Esophagus muscularis mucosa (tissue), 4 donors: ENCODE data around the gene ZBED4. TPM values are rescaled to one million over a fixed set of nuclear protein-coding genes. Genes with fewer than 3 reads are reported as not detected.

Experiments used
- DNase-seq: peaks from one replicate; pipeline ENCODE4 v3.0.0-alpha.2; 2017; ENCODE audit errors: extremely low spot score
- H3K27ac ChIP-seq, 4 donors: fragments of 200-600 bp; sonication (generic); replicated peaks in 1 of 4; 1 replicate in 3 of 4; 2 replicates in 1 of 4; pipeline ENCODE4 v1.5.1; 2016 to 2019; ENCODE audit warnings: mild to moderate bottlenecking in 1 of 4
- H3K27me3 ChIP-seq, 4 donors: fragments of 200-600 bp; sonication (generic); one replicate each; pipeline versions ENCODE4 v1.5.1 to v1.6.0; 2016 to 2019
- H3K36me3 ChIP-seq, 4 donors: fragments of 200-600 bp; sonication (generic); one replicate each; pipeline ENCODE4 v1.5.1; 2016 to 2019
- H3K4me1 ChIP-seq, 4 donors: fragments of 200-600 bp; sonication (generic); one replicate each; pipeline ENCODE4 v1.5.1; 2016 to 2019
- H3K4me3 ChIP-seq, 4 donors: fragments of 200-600 bp; sonication (generic); 1 replicate in 2 of 4; 2 replicates in 2 of 4; pipeline ENCODE4 v1.5.1; 2016 to 2019; ENCODE audit warnings: mild to moderate bottlenecking in 4 of 4, moderate library complexity in 1 of 4
- H3K9me3 ChIP-seq, 4 donors: fragments of 200-600 bp; sonication (generic); 1 replicate in 3 of 4; 2 replicates in 1 of 4; pipeline ENCODE4 v1.5.1; 2016 to 2019
- CTCF ChIP-seq, 3 experiments: fragments of 200-600 bp in 2 of 3; fragments of 450-650 bp in 1 of 3; sonication (generic) in 2 of 3; IDR thresholded peaks; one replicate each; pipeline ENCODE4 v1.5.1; 2017 to 2019; ENCODE audit warnings: antibody characterized with exemption in 3 of 3, mild to moderate bottlenecking in 2 of 3, moderate library complexity in 1 of 3
- EP300 ChIP-seq: sonication (generic); formaldehyde crosslinking; IDR thresholded peaks from one replicate; pipeline ENCODE4 v1.6.1; 2017; ENCODE audit warnings: antibody characterized with exemption
- POLR2A ChIP-seq: fragments of 450-650 bp; IDR thresholded peaks from one replicate; pipeline ENCODE4 v1.6.1; 2017; ENCODE audit warnings: antibody characterized with exemption, moderate library complexity, mild to moderate bottlenecking, low read depth
- POLR2AphosphoS5 ChIP-seq, 2 donors: sonication (generic); formaldehyde crosslinking; IDR thresholded peaks; one replicate each; pipeline ENCODE4 v1.6.1; 2017; ENCODE audit warnings: antibody characterized with exemption in 2 of 2
- WGBS: methylation state at CpG from one replicate; pipeline ENCODE4 v1.1.5; 2018; 5-methylcytosine and 5-hydroxymethylcytosine counted together
- intact Hi-C: fragments of 100-400 bp; cut with DNase I; formaldehyde crosslinking; loops from one replicate; pipeline ENCODE4 v1.15.1; 2023
- total RNA-seq, 4 donors: library from RNA; depleted of rRNA; stranded (reverse); fragments of >200 nt; gene quantifications; one replicate each; pipeline versions ENCODE4 v1.1.0 to v1.2.1, GENCODE V29; 2016

ZBED4 gene
- total RNA-seq, 4 donors from 2014 or later: 6.6 to 11.1 (median 9.5) TPM

DNA sequence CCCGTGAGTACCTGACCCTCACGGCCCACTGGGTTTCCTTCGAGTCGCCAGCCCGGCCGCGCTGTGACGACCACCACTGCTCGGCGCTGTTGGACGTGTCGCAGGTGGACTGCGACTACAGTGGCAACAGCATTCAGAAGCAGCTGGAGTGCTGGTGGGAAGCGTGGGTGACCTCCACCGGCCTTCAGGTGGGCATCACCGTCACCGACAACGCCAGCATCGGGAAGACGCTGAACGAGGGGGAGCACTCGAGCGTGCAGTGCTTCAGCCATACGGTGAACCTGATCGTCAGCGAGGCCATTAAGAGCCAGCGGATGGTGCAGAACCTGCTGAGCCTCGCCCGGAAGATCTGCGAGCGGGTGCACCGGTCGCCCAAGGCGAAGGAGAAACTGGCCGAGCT is 32.2 kb downstream of the ZBED4 start:
- TF ChIP-seq EP300 (no peak), POLR2AphosphoS5 (IDR thresholded peaks at IDR 0.05) (no peak), POLR2A (no peak), CTCF (IDR thresholded peaks at IDR 0.05) (no peak)
- Histone ChIP-seq H3K4me3 (no peak overlapping the region), H3K27me3 (no peaks in the 10 kb centered on the region), H3K27ac (no peak overlapping the region), H3K36me3 (peaks cover 35 to 51% (median 43%) of the 10 kb centered on the region in 4 donors), H3K4me1 (no peaks in the 10 kb centered on the region), H3K9me3 (peaks cover 0 to 1% (median 0%) of the 10 kb centered on the region in 4 donors)
- DNase-seq: no peak
- WGBS: 98% methylated on average over 35 of the region's 35 CpGs
- intact Hi-C loops: no loop called here

- no peaks in the 10 kb centered on the region for H3K27me3 ChIP-seq
- H3K4me3 ChIP-seq: no peak overlapping the region
- 98% methylated on average over 37 of the region's 41 CpGs for WGBS
- H3K27ac ChIP-seq: no peak overlapping the region
- intact Hi-C loops: no loop called here
- TF ChIP-seq CTCF (IDR thresholded peaks at IDR 0.05): no peak
- TF ChIP-seq POLR2AphosphoS5 (IDR thresholded peaks at IDR 0.05): no peak
- no peak for DNase-seq
- peaks cover 35 to 51% (median 44%) of the 10 kb centered on the region in 4 donors for H3K36me3 ChIP-seq
- no peaks in the 10 kb centered on the region for H3K4me1 ChIP-seq
- H3K9me3 ChIP-seq: peaks cover 0 to 5% (median 0%) of the 10 kb centered on the region in 4 donors
These were observed 32.9 kb downstream of the ZBED4 start for GRCh38 chr22:49886346-49887063.

- no peaks in the 10 kb centered on the region for H3K4me1 ChIP-seq
- H3K36me3 ChIP-seq: peaks cover 35 to 51% (median 44%) of the 10 kb centered on the region in 4 donors
- DNase-seq: no peak
- no peak overlapping the region for H3K4me3 ChIP-seq
- H3K27me3 ChIP-seq: no peaks in the 10 kb centered on the region
- intact Hi-C loops: no loop called here
- WGBS: 91% methylated on average over 14 of the region's 14 CpGs
- no peak for TF ChIP-seq EP300
- no peak for TF ChIP-seq POLR2AphosphoS5 (IDR thresholded peaks at IDR 0.05)
- no peak for TF ChIP-seq CTCF (IDR thresholded peaks at IDR 0.05)
- no peak for TF ChIP-seq POLR2A
- H3K9me3 ChIP-seq: peaks cover 0 to 5% (median 0%) of the 10 kb centered on the region in 4 donors
- no peak overlapping the region for H3K27ac ChIP-seq
These were observed 33.4 kb downstream of the ZBED4 start for GRCh38 chr22:49887064-49887451.

DNA sequence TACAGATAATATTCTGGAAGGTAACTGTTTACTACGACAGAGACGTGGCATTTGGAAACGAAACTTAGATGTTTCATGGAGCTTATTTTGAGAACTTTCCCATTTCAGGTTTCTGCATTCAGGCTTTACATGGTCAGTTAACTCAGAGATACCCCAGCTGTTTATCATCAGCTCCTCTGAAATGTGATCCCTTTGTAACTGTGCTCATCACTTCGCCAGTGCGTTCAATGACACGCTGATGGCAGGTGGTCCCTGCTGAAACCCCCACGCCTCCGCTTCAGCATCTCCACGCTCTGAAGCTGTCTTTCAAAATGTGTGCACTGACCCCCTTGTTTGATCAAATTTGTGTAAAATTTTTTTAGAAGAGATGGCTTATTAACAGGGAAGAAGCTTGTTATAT is 34.1 kb downstream of the ZBED4 start:
- H3K4me1 ChIP-seq: peaks cover 0 to 1% (median 0%) of the 10 kb centered on the region in 4 donors
- 88% methylated on average over 9 of the region's 9 CpGs for WGBS
- H3K27me3 ChIP-seq: no peaks in the 10 kb centered on the region
- no peak for TF ChIP-seq EP300
- no peak for TF ChIP-seq CTCF (IDR thresholded peaks at IDR 0.05)
- TF ChIP-seq POLR2AphosphoS5 (IDR thresholded peaks at IDR 0.05): no peak
- no peak for TF ChIP-seq POLR2A
- intact Hi-C loops: no loop called here
- no peak for DNase-seq
- H3K4me3 ChIP-seq: no peak overlapping the region
- H3K9me3 ChIP-seq: peaks cover 0 to 5% (median 0%) of the 10 kb centered on the region in 4 donors
- no peak overlapping the region for H3K27ac ChIP-seq
- peaks cover 35 to 57% (median 44%) of the 10 kb centered on the region in 4 donors for H3K36me3 ChIP-seq

GRCh38 chr22:49889071-49889470 is 35.4 kb downstream of the ZBED4 start:
- Histone ChIP-seq H3K27me3 (no peaks in the 10 kb centered on the region), H3K4me3 (no peak overlapping the region), H3K4me1 (peaks cover 0 to 5% (median 0%) of the 10 kb centered on the region in 4 donors), H3K36me3 (peaks cover 33 to 50% (median 40%) of the 10 kb centered on the region in 4 donors), H3K27ac (no peak overlapping the region), H3K9me3 (peaks cover 0 to 5% (median 0%) of the 10 kb centered on the region in 4 donors)
- no peak for TF ChIP-seq EP300
- no peak for TF ChIP-seq POLR2AphosphoS5 (IDR thresholded peaks at IDR 0.05)
- TF ChIP-seq CTCF (IDR thresholded peaks at IDR 0.05): no peak
- no peak for TF ChIP-seq POLR2A
- intact Hi-C loops: no loop called here
- 92% methylated on average over 5 of the region's 5 CpGs for WGBS
- DNase-seq: no peak
